GM21423 (cell line): ENCODE results near the gene DEF6.

ENCODE experiments used
- ATAC-seq: cut with Tn5 transposase; IDR thresholded peaks from one replicate; pipeline ENCODE4 v1.9.1; 2021; ENCODE audit warnings: mild to moderate bottlenecking, moderate library complexity; ENCODE audit not compliant: unreplicated experiment

DEF6 gene

GRCh38 chr6:35370124-35370741 is 72.6 kb downstream of the DEF6 start:
- ATAC-seq = no peak

GRCh38 chr6:35370785-35371493 is 73.3 kb downstream of the DEF6 start:
- ATAC-seq = no peak
